M059J (cell line): ENCODE results near the gene CMKLR1. TPM values are rescaled to one million over a fixed set of nuclear protein-coding genes. Genes with fewer than 3 reads are reported as not detected.
A peak's percentile ranks its signal among the peaks of the same experiment; 100 is the strongest.

Experiments used
- DNase-seq: peaks from one replicate; pipeline ENCODE4 v3.0.0-alpha.2; 2012; ENCODE audit warnings: low read depth
- total RNA-seq: library from RNA; depleted of rRNA; stranded (reverse); fragments of >200 nt; shearing (Covaris generic); gene quantifications from 2 replicates; pipeline ENCODE4 v1.2.3, GENCODE V29; 2014; rRNA removed

CMKLR1 gene, protein sequence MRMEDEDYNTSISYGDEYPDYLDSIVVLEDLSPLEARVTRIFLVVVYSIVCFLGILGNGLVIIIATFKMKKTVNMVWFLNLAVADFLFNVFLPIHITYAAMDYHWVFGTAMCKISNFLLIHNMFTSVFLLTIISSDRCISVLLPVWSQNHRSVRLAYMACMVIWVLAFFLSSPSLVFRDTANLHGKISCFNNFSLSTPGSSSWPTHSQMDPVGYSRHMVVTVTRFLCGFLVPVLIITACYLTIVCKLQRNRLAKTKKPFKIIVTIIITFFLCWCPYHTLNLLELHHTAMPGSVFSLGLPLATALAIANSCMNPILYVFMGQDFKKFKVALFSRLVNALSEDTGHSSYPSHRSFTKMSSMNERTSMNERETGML
- 0.05 TPM in 1 of 2 replicates, not detected in the other for total RNA-seq

DNA sequence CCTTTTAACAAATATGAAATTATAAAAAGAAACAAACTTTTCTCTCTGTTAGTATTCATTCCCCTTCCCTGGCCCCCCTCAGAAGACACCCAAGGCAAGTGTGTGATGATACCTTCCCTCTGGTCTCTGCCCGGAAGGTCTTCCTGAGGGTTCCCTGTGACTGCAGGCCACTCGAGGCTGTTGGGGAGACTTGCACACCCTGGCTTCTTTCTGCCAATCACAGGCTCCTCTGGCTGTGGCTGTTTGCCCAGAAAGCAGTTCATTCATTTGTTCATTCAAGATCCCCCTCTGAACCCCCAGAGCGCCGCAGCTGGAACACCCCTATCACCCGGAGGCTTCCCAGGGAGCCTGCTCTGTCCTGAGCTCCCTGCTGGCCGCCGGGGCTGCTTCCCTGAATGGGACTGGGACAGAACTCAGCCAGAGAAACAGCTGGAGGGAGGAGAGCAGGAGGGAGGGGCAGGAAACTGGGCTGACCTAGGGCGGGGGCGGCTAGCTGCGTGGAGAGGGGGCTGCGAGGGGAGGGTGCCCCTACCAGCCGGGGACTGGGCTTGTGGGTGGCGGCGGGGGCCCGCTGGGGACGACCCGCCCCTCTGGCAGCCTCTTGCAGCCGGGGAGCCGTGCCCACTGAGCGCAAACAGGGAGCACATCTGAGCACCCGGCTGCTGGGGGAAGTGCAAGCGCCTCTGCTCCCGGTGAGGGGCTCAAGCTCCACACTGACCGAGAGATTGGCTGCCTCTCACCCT is at the start of gene CMKLR1:
Gene CMKLR1 (minus strand): TSS at position 397 of the 743 bp plus-strand sequence. CDS start 45,720 bp downstream, outside the sequence.
- DNase-seq: no peak

DNA sequence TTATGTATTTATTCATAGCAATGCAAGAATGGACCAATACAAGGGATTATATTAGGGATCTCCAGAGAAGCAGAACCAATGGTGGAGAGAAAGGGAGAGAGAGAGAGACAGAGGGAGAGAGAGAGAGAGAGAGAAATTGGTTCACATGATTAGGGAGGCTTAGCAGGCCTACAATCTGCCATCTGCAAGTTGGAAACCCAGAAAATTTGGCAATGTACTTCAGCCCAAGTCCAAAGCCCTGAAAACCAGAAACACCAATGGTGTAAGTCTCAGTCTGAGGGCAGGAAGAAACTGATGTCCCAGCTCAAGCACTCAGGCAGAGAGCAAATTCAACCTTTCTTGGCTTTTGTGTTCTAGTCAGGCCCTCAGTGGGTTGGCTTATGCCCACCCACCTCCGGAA is 48.7 kb upstream of the CMKLR1 start:
- DNase-seq: no peak

DNA sequence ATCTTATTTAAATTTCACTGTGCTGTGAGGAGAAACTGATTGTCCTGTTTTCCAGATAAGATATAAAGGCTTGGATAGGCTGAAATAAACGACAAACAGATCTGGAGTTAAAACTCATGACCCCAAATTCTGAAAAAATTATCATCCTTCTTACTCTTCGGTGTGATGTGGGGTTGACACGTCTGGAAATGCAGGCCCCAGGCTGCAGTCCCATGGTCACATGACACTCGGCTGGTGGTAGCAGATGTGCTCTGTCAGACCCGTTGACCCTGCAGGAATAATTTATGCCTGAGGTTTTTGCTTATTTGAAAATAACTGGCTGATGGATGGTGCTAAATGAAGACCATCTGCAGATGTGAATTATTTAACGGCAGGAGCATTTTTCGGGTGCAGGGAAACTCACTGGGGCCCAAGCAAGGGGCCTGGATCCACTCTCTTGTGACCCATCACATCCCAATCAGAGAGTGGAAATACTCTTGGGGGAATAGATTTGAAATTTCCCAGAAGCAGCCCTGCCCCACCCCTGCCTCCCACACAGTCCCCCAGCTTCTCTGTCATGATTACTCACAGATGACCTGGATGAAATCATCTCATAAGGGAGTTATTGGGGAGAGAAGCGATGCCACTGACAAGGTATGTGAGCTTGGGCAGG is 47.7 kb upstream of the CMKLR1 start:
- DNase-seq: no peak

DNA sequence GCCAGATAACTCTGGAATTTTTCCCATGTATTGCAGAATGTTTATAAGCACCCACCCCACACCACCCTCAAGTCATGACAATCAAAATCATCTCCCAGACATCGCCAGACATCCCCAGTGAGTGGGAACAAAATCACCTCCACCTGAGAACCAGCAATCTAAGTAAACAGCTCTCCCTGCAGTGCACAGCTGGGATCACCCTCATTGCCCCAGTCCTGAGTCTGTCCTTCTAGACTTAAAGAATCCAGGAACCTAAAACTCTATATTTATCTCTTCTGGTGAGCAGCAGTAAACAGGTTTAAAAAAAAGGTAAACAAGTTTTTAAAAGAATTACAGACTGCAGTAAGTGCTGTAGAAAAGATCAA is 43.3 kb upstream of the CMKLR1 start:
- DNase-seq: no peak

GRCh38 chr12:108381787-108382436 is 42.8 kb upstream of the CMKLR1 start:
- no peak for DNase-seq

DNA sequence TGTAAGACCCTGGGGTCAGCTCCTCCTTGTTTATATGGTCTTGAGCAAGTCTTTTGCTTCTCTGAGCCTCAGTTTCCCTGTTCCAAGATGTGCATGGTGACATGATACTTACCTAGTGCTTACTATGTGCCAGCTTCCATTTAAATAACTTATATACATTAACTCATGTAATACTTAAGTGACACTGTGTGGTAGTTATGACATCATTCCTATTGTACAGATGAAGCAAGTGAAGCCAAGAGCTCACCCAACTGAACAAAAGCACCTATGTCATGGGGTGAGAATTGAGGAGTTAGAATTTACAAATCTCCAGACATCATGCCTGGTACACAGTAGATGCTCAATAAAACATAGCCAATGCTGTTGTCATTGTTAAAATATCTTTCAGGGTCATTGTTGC is 41.3 kb upstream of the CMKLR1 start:
- DNase-seq: no peak

- DNase-seq: no peak
These were observed 40.7 kb upstream of the CMKLR1 start for GRCh38 chr12:108379823-108380222.

DNA sequence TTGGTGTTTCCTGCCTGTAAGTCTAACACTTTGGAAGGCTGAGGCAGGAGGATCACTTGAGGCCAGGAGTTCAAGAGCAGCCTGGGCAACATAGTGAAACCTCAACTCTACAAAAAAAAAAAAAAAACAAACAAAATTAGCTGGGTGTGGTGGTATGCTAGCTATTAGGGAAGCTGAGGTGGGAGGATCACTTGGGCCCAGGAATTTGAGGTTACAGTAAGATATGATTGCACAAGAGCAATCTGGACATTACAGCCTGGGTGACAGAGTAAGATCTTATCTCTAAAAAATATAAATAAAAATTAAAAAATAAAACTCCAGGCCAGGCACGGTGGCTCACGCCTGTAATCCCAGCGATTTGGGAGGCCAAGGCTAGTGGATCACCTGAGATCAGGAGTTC is 39.8 kb upstream of the CMKLR1 start:
- DNase-seq: no peak

GRCh38 chr12:108377260-108377659 is 38.1 kb upstream of the CMKLR1 start:
- no peak for DNase-seq

- DNase-seq: no peak
These were observed 37.0 kb upstream of the CMKLR1 start for GRCh38 chr12:108375986-108376663.

- no peak for DNase-seq
These were observed 35.6 kb upstream of the CMKLR1 start for GRCh38 chr12:108374596-108375320.

- DNase-seq: no peak
These were observed 34.0 kb upstream of the CMKLR1 start for GRCh38 chr12:108373111-108373510.

- peak; percentile 52 for DNase-seq
These were observed 32.8 kb upstream of the CMKLR1 start for GRCh38 chr12:108371801-108372344.

GRCh38 chr12:108370415-108370814 is 31.3 kb upstream of the CMKLR1 start:
- DNase-seq: no peak

DNA sequence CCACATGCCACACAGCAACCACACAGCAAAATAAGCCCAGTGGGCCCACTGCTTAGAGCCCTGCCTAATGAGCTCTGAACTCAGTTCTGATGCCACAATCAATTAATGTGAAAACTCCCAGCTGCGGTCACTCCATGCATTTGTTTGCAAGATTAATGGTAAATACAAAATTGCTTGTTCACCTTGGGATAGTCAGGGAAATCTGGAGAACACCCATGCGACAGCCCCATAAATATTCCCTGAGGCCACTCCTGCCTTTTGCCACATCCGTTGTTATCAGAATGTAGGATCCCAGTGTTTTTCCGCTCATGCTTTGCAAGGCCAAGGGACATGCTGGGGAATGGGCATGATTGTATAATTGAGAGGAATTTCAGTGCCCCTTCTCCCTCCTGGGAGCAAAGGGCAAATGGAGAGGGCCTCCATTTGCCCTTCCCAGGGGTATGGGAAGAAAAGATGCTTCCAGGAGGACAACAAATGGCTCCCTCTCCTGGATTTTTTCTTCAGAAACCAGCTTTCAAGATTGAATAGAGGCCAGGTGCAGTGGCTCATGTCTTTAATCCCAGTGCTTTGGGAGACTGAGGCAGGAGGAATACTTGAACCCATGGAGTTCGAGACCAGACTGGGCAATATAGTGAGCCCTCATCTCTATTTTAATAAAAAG is 30.8 kb upstream of the CMKLR1 start:
- peak; percentile 44 for DNase-seq

- no peak for DNase-seq
These were observed 29.0 kb upstream of the CMKLR1 start for GRCh38 chr12:108368089-108368488.

- peak; percentile 38 for DNase-seq
These were observed 28.3 kb upstream of the CMKLR1 start for GRCh38 chr12:108367436-108367835.

GRCh38 chr12:108365324-108365723 is 26.2 kb upstream of the CMKLR1 start:
- no peak for DNase-seq

- no peak for DNase-seq
These were observed 25.8 kb upstream of the CMKLR1 start for GRCh38 chr12:108364879-108365278.

GRCh38 chr12:108363565-108363964 is 24.5 kb upstream of the CMKLR1 start:
- DNase-seq: no peak
